Stimulated activated naive CD8-positive, alpha-beta T cell treated with anti-CD3 and anti-CD28 coated beads, Interleukin-15, amount 100 ng/mL, for 72 hours (primary cell): ENCODE results near the gene TPBG.
"Not testable (repeated sequence)": the region's sequence is repeated elsewhere in the genome, so short reads cannot be mapped to it uniquely, and the experiment has no call there.

Source experiments
- ATAC-seq: fragments of 150-1000 bp; cut with Tn5 transposase; 2 replicates; pipeline ENCODE4 v1.10.0; 2021; ENCODE audit warnings: mild to moderate bottlenecking, moderate library complexity
- DNase-seq, 2 donors: peaks; one replicate each; pipeline ENCODE4 v3.0.0; 2021 to 2022
- H3K27ac Mint-ChIP-seq, 2 donors: one replicate each; pipeline ENCODE4 v1.8.0; 2022; ENCODE audit warnings: mild to moderate bottlenecking in 2 of 2, mixed read lengths in 2 of 2, moderate library complexity in 2 of 2
- H3K27me3 Mint-ChIP-seq: one replicate; pipeline ENCODE4 v1.8.0; 2022; ENCODE audit warnings: mixed read lengths
- H3K4me1 Mint-ChIP-seq: one replicate; pipeline ENCODE4 v1.8.0; 2022; ENCODE audit warnings: mild to moderate bottlenecking, mixed read lengths
- H3K4me3 Mint-ChIP-seq, 2 donors: one replicate each; pipeline ENCODE4 v1.8.0; 2022; ENCODE audit warnings: mild to moderate bottlenecking in 2 of 2, mixed read lengths in 2 of 2, moderate library complexity in 1 of 2
- H3K9me3 Mint-ChIP-seq, 2 donors: one replicate each; pipeline ENCODE4 v1.8.0; 2022; ENCODE audit warnings: mixed read lengths in 2 of 2

TPBG gene

DNA sequence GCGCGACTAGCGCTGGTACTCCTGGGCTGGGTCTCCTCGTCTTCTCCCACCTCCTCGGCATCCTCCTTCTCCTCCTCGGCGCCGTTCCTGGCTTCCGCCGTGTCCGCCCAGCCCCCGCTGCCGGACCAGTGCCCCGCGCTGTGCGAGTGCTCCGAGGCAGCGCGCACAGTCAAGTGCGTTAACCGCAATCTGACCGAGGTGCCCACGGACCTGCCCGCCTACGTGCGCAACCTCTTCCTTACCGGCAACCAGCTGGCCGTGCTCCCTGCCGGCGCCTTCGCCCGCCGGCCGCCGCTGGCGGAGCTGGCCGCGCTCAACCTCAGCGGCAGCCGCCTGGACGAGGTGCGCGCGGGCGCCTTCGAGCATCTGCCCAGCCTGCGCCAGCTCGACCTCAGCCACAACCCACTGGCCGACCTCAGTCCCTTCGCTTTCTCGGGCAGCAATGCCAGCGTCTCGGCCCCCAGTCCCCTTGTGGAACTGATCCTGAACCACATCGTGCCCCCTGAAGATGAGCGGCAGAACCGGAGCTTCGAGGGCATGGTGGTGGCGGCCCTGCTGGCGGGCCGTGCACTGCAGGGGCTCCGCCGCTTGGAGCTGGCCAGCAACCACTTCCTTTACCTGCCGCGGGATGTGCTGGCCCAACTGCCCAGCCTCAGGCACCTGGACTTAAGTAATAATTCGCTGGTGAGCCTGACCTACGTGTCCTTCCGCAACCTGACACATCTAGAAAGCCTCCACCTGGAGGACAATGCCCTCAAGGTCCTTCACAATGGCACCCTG lies 1.6 kb downstream of the TPBG start:
- peak; percentile 46 for ATAC-seq
- Mint-ChIP-seq H3K9me3 (no peaks in the 10 kb centered on the region), H3K27me3 (peaks cover 67% of the 10 kb centered on the region)

DNA sequence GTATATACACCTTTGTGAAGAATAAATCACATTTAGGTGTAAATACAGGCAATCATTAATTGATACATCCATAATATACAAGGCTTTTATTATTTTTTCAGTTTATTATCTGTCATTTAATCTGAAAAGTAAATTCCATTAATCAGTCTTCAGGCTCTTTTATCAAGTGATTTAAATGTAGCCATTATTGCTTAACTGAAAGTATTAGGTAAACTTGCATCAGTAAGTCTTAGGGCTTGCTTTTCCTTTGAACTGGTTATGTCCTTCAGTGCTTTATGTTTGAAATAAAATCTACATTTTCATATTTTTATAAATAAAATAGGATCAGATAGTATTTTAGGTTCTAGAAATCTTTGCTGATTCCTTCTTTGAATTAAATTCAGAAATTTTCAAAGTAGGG lies 4.1 kb downstream of the TPBG start:
- no peak overlapping the region for H3K4me3 Mint-ChIP-seq

More for the DNA sequence above, 1.6 kb downstream of the TPBG start:
- Mint-ChIP-seq H3K4me1 (peaks cover 28% of the 10 kb centered on the region), H3K27ac (no peak overlapping the region), H3K4me3 (peak overlapping the region; percentile 62 to 76)
- DNase-seq, result peak in 1 of 2 donors; percentile 2

DNA sequence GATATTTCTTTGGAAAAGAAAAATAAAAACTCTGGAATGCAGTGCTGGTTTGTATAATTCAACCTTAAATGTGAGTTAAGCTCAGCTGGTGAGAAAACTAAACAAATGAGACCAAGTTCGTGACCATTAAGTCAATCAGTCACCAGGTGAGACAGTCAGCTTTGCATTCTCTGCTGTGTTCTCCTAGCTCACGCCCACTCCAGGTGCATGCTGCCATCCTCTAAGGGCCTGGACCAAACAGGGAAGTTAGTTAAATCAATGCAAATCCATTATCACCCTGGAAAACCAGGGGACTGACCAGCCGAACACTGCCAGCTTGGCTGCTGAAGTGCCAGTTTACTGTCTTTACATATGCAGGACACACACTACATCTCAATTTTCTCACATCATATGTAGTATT lies 7.2 kb downstream of the TPBG start:
- DNase-seq (no peak), ATAC-seq (no peak)
- H3K9me3 Mint-ChIP-seq, result peaks cover 1 to 4% of the 10 kb centered on the region in 2 donors
- H3K4me3 Mint-ChIP-seq, result no peak overlapping the region
- peaks cover 1% of the 10 kb centered on the region for H3K4me1 Mint-ChIP-seq
- peaks cover 19% of the 10 kb centered on the region for H3K27me3 Mint-ChIP-seq
- no peak overlapping the region for H3K27ac Mint-ChIP-seq

More for the DNA sequence above, 4.1 kb downstream of the TPBG start:
- H3K27ac Mint-ChIP-seq, result no peak overlapping the region
- H3K4me1 Mint-ChIP-seq, result peaks cover 28% of the 10 kb centered on the region
- H3K27me3 Mint-ChIP-seq, result peaks cover 43% of the 10 kb centered on the region
- H3K9me3 Mint-ChIP-seq, result no peaks in the 10 kb centered on the region
- DNase-seq, result no peak
- ATAC-seq, result no peak

- DNase-seq (no peak), ATAC-seq (no peak)
- Mint-ChIP-seq H3K4me1 (no peaks in the 10 kb centered on the region), H3K4me3 (no peak overlapping the region), H3K9me3 (peaks cover 4 to 11% of the 10 kb centered on the region in 2 donors), H3K27me3 (peaks cover 7% of the 10 kb centered on the region), H3K27ac (peak overlapping the region in 1 of 2 donors; percentile 86)
Measured at GRCh38 chr6:82371799-82372546, 8.4 kb downstream of the TPBG start.

DNA sequence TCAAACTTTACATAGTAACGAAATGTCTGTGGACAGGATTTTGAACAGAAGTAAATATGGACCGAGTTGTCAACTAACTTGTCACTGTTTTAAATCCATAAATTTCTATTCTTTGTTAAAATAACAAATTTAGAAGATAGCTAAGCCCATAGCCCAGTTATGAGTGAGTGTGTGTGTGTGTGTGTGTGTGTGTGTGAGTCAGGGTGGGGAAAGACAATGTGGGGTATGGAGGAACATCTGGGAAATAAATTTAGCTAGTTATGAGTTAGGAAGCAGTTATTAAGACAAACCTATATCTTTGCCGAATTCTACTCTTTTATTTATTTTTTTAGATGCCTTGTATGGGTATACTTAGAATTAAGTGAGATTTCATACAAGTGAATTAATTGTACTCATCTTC lies 9.0 kb downstream of the TPBG start:
- no peak for ATAC-seq
- no peaks in the 10 kb centered on the region for H3K4me1 Mint-ChIP-seq
- peaks cover 4 to 15% of the 10 kb centered on the region in 2 donors for H3K9me3 Mint-ChIP-seq
- no peak overlapping the region for H3K27ac Mint-ChIP-seq
- peaks cover 7% of the 10 kb centered on the region for H3K27me3 Mint-ChIP-seq
- H3K4me3 Mint-ChIP-seq, result no peak overlapping the region
- no peak for DNase-seq

GRCh38 chr6:82374516-82374915 lies 10.9 kb downstream of the TPBG start:
- Mint-ChIP-seq H3K9me3 (peaks cover 4 to 15% of the 10 kb centered on the region in 2 donors), H3K4me3 (no peak overlapping the region), H3K4me1 (no peaks in the 10 kb centered on the region), H3K27me3 (peaks cover 7% of the 10 kb centered on the region), H3K27ac (no peak overlapping the region)
- DNase-seq, result no peak
- ATAC-seq, result no peak

DNA sequence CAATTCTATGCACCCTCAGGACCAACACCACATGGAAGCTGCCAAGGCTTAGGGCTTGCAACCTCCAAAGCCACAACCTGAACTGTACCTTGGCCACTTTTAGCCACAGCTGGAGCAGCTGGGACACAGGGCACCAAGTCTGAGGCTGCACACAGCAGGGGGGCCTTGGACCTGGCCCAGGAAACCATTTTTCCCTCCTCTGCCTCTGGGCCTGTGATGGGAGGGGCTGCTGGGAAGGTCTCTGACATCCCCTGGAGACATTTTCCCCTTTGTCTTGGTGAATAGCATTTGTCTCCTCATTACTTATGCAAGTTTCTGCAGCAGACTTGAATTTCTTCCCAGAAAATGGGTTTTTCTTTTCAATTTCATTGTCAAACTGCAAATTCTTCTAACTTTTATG lies 13.0 kb downstream of the TPBG start:
- ATAC-seq (no peak), DNase-seq (no peak)
- H3K27me3 Mint-ChIP-seq, result peaks cover 7% of the 10 kb centered on the region
- H3K4me1 Mint-ChIP-seq, result no peaks in the 10 kb centered on the region
- no peak overlapping the region for H3K4me3 Mint-ChIP-seq
- H3K9me3 Mint-ChIP-seq, result peaks cover 4 to 15% of the 10 kb centered on the region in 2 donors
- H3K27ac Mint-ChIP-seq, result no peak overlapping the region

DNA sequence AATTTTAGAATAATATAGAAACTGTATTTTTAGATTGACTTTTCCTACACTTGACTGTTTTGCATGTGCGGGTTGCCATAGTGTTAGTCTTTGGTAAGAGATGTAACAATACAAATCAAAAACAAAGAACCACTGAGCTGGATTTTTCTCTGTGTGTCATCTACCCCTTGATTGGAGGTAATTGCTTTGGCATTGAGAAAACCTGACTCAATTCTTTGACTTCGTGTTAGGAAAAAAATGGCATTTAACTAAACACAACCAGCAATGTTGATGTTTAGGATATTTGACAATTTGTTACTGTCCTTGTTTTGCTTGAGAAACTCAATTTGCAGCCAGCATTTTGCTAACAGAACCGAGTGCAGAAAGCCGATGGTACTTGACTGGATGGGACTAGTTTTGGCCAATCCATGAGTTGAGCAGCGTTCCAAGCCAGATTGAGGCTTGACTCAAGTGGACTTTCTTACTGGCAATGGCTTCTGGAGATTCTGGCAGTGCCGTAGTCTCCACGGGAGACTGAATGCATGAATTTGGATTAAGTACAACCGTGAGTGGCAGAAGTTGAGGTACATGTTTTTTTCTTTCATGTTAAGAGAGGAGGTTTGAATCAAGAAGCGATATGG lies 17.1 kb downstream of the TPBG start:
- H3K4me1 Mint-ChIP-seq, result no peaks in the 10 kb centered on the region
- ATAC-seq, result no peak
- no peak for DNase-seq
- no peaks in the 10 kb centered on the region for H3K27me3 Mint-ChIP-seq
- no peak overlapping the region for H3K27ac Mint-ChIP-seq
- no peak overlapping the region for H3K4me3 Mint-ChIP-seq
- H3K9me3 Mint-ChIP-seq, result peaks cover 4 to 13% of the 10 kb centered on the region in 2 donors

- no peaks in the 10 kb centered on the region for H3K27me3 Mint-ChIP-seq
- H3K4me1 Mint-ChIP-seq, result no peaks in the 10 kb centered on the region
- DNase-seq (no peak), ATAC-seq (no peak)
- no peak overlapping the region for H3K4me3 Mint-ChIP-seq
- H3K27ac Mint-ChIP-seq, result no peak overlapping the region
- H3K9me3 Mint-ChIP-seq, result peaks cover 0 to 7% of the 10 kb centered on the region in 2 donors
Measured at GRCh38 chr6:82381278-82381677, 17.7 kb downstream of the TPBG start.

DNA sequence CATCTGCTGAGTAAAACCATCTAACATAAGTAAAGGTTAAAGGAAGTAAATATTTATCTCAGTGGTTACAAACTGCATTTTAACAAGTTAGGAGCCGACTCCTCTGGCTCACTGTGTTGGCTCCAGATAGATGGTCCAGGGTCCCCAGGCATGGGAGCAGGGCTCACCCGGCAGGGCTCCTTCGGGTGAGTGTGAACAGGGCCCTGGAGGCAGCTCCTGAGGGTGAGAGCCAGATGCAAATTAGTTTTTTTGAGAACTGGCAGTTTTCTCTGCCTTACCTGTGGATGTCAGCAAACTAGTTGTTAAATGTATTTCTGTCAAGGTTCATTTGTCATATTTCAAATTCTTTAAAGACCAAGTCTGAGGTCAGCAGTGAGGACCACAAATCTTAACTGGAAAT lies 21.5 kb downstream of the TPBG start:
- Mint-ChIP-seq H3K9me3 (no peaks in the 10 kb centered on the region), H3K4me3 (no peak overlapping the region), H3K27ac (no peak overlapping the region), H3K27me3 (no peaks in the 10 kb centered on the region), H3K4me1 (no peaks in the 10 kb centered on the region)
- no peak for ATAC-seq
- DNase-seq, result no peak

- DNase-seq (no peak), ATAC-seq (no peak)
- Mint-ChIP-seq H3K27me3 (no peaks in the 10 kb centered on the region), H3K27ac (no peak overlapping the region), H3K9me3 (no peaks in the 10 kb centered on the region), H3K4me1 (no peaks in the 10 kb centered on the region), H3K4me3 (no peak overlapping the region)
Measured at GRCh38 chr6:82385546-82385945, 21.9 kb downstream of the TPBG start.

- no peaks in the 10 kb centered on the region for H3K9me3 Mint-ChIP-seq
- DNase-seq (no peak), ATAC-seq (no peak)
- H3K27me3 Mint-ChIP-seq, result no peaks in the 10 kb centered on the region
- H3K4me3 Mint-ChIP-seq, result no peak overlapping the region
- no peaks in the 10 kb centered on the region for H3K4me1 Mint-ChIP-seq
- H3K27ac Mint-ChIP-seq, result no peak overlapping the region
Measured at GRCh38 chr6:82385961-82386360, 22.3 kb downstream of the TPBG start.

- not testable (repeated sequence) for H3K9me3 Mint-ChIP-seq, H3K27me3 Mint-ChIP-seq, H3K4me1 Mint-ChIP-seq, DNase-seq, ATAC-seq, H3K27ac Mint-ChIP-seq, H3K4me3 Mint-ChIP-seq
Measured at GRCh38 chr6:82394770-82395169, 31.2 kb downstream of the TPBG start.

DNA sequence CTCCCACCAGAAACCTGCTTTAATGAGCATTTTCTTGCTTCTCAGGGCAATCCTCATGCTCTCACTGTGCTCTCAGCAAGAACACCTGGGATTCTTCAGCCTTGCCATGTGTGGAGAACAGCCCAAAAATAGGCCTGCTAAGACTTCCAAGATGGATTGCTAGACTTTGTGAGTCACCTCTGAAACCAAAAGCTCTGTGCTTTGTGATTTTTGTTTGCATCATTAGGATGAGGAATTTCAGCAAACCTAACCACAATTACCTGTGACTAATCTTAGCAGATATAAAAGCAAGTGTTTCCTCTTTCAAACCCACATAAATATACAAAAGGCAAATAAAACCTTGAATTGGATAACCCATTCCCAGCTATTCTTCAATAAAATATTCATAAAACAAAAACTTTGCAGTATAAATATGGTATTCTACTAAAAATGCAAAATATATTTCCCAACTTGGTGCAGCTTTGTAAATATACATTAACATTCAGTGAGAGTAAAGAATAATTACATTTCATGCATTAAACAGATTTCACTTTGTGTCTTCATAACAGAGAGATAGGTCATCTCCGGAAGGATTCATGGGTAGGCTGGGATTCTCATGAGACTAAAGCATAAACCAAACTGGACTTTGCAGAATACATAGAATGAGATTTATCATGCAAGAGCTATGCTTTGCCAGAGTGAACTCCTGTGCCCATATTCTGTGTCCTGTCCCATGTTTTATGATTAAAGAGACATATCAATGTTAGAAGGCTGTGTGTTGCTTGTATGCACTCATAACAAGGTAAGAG lies 33.5 kb downstream of the TPBG start:
- H3K27ac Mint-ChIP-seq, result no peak overlapping the region
- no peak for ATAC-seq
- no peak for DNase-seq

GRCh38 chr6:82397962-82398692 lies 34.5 kb downstream of the TPBG start:
- Mint-ChIP-seq H3K9me3 (no peaks in the 10 kb centered on the region), H3K4me1 (no peaks in the 10 kb centered on the region), H3K27ac (no peak overlapping the region), H3K4me3 (no peak overlapping the region), H3K27me3 (no peaks in the 10 kb centered on the region)
- DNase-seq (no peak), ATAC-seq (no peak)

More for the DNA sequence above, 33.5 kb downstream of the TPBG start:
- Mint-ChIP-seq H3K4me1 (no peaks in the 10 kb centered on the region), H3K27me3 (no peaks in the 10 kb centered on the region), H3K4me3 (no peak overlapping the region), H3K9me3 (no peaks in the 10 kb centered on the region)
